Measurements from ENCODE around the gene SNX1. TPM values are rescaled to one million over a fixed set of nuclear protein-coding genes. Genes with fewer than 3 reads are reported as not detected.
"Not testable (repeated sequence)": the region's sequence is repeated elsewhere in the genome, so short reads cannot be mapped to it uniquely, and the experiment has no call there.

SNX1 gene
- total RNA-seq, 1 donor from 2014 or later, result 33.4 TPM

DNA sequence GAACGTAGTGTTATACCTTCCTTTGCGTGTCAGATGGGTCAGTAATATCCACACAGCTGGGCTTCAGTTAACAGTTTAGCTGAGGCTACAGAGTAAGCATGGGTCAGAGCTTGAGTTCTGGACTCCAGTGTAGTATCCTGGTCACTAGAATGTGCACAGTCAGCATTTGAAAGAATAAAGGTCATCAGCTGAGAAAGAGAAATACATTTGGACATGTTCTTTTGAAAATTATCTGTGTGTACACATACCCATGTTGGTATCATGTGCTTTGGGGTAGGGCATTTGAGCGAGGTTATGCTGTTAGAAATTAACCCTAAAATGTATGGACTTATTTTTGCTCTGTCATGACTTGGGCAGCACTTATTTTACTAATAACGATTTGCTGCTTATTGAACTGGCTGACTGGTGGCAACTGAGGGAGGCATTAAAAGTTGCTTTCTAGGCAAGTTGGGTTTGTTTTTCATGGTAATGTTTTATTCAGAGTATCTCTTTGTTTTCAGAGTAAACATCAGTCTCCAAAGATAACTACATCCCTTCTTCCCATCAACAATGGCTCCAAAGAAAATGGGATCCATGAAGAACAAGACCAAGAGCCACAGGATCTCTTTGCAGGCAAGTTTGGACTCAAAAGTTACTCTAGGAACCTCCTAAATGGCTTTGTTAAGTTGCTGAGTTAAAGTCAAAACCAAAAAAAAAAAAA, 16.4 kb downstream of the SNX1 start:
- no peak for DNase-seq (ENCODE audit: low read depth in 2 of 2)

DNA sequence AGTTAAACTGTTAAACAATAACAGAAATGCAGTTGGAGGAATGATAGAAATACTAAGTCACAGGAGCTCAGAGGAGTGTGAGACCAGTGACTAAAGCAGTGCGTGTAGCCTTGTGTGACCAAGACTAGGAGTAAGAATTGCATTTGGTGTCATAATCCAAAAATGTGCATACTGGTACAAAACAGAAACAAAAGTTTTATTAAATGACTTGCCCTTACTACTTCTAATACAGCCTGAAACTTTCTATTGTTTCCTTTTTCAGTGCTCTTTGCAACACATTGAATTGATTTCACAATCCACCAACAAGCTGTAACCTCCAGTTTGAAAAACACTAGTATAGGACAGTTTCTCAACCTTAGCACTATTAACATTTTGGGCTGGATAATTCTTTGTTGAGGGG, 17.1 kb downstream of the SNX1 start:
- no peak for DNase-seq (ENCODE audit: low read depth in 2 of 2)

GRCh38 chr15:64117759-64118487, 22.1 kb downstream of the SNX1 start:
- DNase-seq (ENCODE audit: low read depth in 2 of 2), result no peak

DNA sequence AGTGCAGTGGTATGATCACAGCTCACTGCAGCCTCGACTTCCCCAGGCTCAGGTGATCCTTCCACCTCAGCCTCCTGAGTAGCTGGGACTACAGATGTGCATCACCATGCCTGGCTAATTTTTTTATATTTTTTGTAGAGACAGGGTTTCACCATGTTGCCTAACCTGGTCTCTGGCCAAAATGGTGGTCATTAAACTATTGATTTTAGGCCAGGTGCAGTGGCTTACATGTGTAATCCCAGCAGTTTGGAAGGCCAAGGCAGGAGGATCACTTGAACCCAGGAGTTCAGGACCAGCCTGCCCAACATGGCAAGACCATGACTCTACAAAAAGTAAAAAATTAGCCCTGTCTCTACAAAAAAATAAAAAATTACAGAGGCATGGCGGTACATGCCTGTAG, 24.5 kb downstream of the SNX1 start:
- not testable (repeated sequence) for DNase-seq (ENCODE audit: low read depth in 2 of 2)

DNA sequence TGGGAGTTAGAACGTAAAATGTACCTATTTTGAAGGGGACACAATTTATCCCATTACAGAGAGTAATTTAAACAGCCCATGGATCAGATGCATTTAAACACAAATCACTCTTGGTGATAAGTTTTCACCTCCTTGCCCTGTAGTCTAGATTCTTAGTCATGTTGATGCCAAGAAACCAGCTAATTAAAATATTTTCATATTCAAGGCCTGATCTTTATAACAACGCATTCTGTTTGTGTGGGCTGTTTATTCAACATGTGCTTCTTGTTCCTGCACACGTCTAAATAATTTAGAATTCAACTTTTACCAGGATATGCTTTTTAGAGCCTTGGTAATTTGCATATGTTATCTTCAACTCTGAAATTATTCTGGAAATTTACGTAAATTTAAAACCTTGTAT, 25.8 kb downstream of the SNX1 start:
- no peak for DNase-seq (ENCODE audit: low read depth in 2 of 2)

GRCh38 chr15:64122444-64122843, 26.7 kb downstream of the SNX1 start:
- DNase-seq (ENCODE audit: low read depth in 2 of 2), result no peak

DNA sequence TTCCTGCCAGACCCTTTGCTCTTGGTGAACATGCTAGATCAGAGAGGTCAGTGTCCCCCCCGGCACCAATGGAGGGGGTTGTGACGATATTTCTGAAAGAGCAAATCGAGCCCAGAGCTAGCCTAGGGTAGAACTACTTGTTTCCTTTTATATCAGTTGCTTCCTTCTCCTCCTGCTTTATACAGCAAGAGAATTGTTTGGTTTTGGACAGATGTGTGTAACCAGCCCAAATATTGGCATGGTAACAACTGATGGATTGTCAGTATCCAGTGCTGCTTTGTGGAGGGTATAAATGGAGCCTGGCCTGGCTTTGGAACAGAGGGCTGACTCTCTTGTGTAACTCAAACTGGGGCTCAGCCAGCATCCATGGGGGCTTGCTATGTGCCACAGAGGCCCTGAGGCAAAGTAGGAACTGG, 27.2 kb downstream of the SNX1 start:
- no peak for DNase-seq (ENCODE audit: low read depth in 2 of 2)

- no peak for DNase-seq (ENCODE audit: low read depth in 2 of 2)
These were observed 30.2 kb downstream of the SNX1 start for GRCh38 chr15:64125978-64126377.

GRCh38 chr15:64127521-64128270, 31.9 kb downstream of the SNX1 start:
- DNase-seq (ENCODE audit: low read depth in 2 of 2), result no peak

GRCh38 chr15:64130159-64130558, 34.4 kb downstream of the SNX1 start:
- DNase-seq (ENCODE audit: low read depth in 2 of 2), result no peak

DNA sequence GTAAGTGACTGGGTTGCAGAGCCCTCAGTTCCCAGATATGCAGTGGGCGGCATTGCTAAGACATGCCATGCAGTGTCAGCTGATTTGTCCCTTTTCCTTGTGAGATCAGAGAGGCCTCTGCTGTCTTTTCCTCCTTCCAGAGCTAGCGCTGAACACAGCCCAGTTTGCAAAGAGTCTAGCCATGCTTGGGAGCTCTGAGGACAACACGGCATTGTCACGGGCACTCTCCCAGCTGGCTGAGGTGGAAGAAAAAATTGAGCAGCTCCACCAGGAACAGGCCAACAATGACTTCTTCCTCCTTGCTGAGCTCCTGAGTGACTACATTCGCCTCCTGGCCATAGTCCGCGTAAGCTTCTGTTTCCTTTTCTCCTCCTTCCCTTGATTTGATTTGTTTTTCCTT, 35.8 kb downstream of the SNX1 start:
- DNase-seq (ENCODE audit: low read depth in 2 of 2), result no peak

GRCh38 chr15:64132217-64132616, 36.4 kb downstream of the SNX1 start:
- DNase-seq (ENCODE audit: low read depth in 2 of 2), result no peak

GRCh38 chr15:64133623-64134344, 38.0 kb downstream of the SNX1 start:
- no peak for DNase-seq (ENCODE audit: low read depth in 2 of 2)

GRCh38 chr15:64134345-64134829, 38.6 kb downstream of the SNX1 start:
- no peak for DNase-seq (ENCODE audit: low read depth in 2 of 2)

DNA sequence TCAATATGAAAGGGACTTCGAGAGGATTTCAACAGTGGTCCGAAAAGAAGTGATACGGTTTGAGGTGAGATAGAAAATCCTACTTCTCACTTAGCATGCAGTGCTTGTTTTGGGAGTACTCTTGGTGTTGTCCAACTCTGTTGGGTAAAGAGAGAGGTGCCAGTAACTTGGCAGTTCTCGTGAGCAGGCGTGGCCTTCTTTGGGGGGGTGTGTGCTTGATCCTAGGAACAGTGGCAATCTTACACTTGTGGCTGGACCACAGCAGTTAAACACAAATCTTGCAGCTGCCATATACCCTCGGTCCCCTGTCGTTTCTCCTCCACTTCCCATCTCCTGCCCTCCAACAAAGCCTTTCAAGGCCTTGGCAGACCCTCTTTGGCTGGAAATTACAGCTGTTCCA, 40.6 kb downstream of the SNX1 start:
- no peak for DNase-seq (ENCODE audit: low read depth in 2 of 2)

DNA sequence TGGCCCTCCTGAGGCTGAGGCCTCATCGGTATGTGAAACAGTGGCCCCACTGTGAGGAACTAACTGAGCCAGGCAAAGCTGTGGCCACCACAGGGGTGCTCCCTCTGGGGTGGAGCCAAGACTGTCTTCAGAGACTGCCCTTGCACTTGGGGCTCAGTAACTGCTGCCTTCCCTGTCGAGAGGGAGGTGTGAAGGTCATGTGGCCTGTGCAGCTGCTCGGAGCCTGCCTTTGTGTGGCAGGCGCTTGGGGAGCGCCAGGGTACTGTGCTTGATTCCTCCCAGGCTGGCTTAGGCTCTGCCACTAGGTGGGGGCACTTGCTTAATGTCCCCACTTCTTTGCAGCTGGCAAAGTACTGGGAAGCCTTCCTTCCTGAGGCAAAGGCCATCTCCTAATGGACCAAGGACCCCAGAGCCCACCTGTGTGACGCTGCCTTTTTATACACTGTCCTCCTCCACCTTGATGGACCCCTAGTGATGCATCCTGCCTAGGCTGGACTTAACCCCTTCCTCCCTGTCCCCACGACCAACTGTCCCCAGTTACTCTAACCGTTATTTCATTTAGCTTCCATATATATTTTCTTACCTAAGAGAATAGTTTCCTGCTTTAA, 41.5 kb downstream of the SNX1 start:
- DNase-seq (ENCODE audit: low read depth in 2 of 2), result no peak

- no peak for DNase-seq (ENCODE audit: low read depth in 2 of 2)
These were observed 42.7 kb downstream of the SNX1 start for GRCh38 chr15:64138331-64138941.

- no peak for DNase-seq (ENCODE audit: low read depth in 2 of 2)
These were observed 46.2 kb downstream of the SNX1 start for GRCh38 chr15:64141798-64142512.

- DNase-seq (ENCODE audit: low read depth in 2 of 2), result no peak
These were observed 47.5 kb downstream of the SNX1 start for GRCh38 chr15:64143276-64143675.

DNA sequence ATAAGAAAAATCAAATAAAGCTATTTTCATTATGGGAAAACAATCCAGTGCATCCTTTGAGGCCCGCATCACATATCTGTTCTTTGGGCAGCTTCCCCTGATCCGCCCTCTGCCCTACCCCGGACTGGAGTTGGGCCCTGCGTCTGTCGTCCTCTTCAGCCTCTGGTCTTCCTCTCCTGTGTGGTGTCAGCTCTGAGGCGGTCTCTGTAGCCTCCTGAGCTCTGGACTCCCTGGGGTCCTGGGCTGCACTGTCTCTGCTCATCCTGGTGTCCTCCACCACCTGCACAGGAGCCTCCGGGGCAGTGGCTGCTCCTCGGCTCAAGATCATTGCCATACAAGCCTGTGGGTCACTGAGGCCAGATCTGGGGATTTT, 48.4 kb downstream of the SNX1 start:
- DNase-seq (ENCODE audit: low read depth in 2 of 2), result no peak
